NCI-H748 (cell line): ENCODE data around the gene ANKS1B.

Source experiments
- DNase-seq: peaks from one replicate; lab custom pipeline; 2025; ENCODE audit not compliant: unreplicated experiment; lab: John Stamatoyannopoulos, UW

Gene ANKS1B

DNA sequence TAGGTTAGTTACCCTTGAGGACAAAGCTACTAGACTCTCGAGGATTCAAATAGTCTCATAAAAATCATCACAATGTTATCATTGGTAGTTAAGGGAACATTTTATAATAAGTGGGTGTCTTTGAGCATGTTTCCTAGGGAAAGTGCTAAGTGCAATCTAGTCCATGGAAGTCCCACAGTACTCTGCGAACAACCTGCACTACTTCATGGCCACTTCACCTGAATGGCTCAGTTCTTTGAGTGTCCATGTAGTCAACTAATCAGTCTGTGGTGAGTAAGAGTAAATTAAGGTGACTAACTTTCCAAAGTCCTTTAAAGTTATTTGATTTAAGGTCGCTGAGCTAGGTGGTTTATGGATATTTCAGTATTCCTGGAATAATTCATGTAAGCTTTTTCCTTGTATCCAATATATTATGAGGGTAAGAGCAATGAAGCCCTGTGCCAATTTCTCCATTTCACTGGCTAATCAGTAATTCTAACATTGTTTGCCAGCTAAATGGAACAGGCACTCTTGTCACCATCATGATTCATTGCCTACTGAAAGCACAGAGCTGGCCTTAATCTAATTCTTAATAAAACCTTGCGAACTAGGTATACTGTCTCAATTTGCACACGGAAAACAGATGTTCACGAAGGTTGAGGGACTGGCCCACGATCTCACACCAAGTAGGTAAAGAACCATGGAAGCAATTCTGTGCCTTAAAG is 844.6 kb downstream of the ANKS1B start:
- no peak for DNase-seq

DNA sequence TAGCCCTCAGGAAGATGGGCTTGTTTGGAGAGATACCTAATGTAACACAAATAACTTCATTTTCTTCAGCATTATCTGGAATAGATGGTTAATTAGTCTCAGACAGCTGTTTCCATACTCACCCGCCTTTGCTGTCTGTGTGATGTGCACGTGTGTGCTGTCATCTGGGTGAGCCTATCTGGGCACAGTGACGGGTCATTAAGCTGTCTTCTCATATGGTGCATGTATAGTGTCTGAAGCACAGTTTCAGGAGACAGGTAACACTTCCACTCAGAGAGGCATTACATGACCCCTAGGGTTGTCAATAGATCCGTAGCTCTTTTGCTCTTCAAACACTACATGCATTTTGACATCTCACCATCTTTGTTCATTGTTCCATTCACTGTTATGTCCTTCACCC is 846.3 kb downstream of the ANKS1B start:
- DNase-seq = no peak

DNA sequence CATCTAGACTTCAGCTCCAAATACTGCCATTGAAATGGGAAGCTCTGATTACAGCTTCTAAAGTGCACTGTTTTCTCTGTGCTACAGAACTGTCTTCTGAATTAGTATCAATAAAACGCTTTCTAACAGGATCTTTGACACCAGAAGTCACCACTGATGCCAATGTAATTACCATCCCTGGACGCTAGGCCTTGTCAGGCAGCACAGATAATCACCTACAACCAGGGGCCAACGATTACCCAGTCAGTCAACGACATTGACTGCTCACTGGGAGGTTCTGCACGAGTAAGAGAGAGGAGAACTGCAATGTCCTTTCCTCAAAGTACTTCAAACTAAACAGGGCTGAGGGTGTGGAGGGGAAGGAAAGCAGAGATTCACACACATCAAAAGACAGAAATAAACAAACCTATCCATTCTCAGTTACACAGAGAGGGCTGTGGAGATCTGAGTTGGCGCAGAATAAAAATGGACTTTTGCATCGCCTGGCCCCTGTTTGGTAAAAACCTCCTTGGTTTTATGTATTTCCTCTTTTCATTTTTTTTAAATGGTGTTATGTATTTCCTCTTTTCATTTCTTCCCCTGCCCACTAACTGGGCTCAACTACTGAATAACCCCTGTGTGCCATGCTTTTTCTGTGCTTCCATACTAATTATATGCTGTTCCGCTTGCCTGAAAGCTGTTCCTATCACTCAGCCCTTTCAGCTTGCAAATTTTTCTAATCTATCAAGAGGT is 847.4 kb downstream of the ANKS1B start:
- no peak for DNase-seq

DNA sequence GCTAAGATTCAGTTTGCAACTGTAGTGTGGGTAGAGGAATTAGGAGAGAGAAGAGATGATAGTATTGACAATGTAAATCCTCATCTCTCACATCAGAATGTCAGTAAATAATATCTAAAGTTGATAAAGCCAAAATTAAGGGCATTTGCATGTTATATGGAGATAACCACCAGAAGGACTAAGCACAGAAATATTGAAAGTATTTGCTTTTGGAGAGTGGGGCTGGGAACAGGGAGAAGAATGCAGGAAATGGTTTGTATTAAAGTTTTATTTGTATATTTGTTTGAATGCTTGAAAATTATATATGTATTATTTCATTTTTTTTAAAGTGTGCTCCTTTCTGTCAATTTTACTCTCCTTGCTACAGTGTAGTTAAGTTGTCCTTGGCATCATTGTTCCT is 848.2 kb downstream of the ANKS1B start:
- DNase-seq = no peak

DNA sequence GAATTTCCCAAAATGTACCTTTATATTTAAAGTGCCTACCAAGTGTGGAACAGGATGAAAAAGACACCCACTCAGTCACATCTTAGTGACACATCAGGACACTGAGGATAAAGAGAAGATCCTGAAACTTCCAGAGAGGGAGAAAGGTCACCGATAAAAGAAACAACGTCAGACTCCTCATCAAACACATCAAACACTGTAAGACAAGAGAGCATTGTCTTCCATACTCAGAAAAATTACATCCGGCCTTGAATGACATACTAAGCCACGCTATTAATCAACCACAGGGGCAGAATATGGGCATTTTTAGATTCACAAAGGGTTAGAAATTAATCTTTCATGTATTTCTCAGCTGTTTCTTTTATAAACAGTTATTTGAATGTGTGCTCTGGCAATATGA is 849.4 kb downstream of the ANKS1B start:
- no peak for DNase-seq

DNA sequence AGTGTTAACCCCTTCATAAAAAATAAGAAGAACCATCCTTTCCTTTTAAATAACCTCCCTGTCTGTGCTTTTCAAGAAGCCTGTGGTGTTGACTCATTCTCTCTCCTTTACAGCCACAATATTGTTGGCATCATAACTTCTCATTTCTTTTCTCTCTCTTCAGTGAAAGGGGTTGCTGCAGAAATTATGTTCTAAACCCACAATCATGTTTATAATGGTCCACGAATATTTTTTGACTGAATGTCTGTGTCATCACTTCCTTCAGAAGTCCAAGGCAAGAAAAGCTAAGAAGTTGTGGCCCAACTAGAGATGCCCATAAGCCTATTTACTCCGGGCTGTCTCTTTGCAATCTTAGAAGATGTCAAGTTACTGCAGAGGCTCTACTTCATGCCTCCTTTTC is 851.3 kb downstream of the ANKS1B start:
- no peak for DNase-seq

DNA sequence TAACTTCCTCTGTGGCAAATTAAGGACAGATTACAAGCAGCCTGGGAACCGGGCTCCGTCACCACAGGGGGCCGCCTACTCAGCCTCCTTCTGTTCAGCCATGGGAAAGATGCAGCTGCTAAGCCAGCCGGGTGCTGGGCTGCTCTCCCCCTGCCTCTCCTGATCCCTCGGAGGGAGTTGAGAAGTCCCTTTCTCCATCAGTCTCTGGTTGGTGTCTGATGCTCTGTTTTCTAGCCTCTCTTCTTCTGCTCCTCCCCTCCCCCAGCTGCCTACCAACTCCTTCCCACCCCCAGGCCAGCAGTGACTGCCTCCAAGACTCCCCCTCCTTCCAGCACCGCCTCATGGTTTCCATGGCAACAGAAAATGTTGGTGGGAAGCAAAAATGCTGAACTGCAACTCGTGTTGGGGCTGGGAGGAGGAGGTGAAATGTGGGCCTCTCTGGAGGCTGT is 853.0 kb downstream of the ANKS1B start:
- peak; percentile 55 for DNase-seq

DNA sequence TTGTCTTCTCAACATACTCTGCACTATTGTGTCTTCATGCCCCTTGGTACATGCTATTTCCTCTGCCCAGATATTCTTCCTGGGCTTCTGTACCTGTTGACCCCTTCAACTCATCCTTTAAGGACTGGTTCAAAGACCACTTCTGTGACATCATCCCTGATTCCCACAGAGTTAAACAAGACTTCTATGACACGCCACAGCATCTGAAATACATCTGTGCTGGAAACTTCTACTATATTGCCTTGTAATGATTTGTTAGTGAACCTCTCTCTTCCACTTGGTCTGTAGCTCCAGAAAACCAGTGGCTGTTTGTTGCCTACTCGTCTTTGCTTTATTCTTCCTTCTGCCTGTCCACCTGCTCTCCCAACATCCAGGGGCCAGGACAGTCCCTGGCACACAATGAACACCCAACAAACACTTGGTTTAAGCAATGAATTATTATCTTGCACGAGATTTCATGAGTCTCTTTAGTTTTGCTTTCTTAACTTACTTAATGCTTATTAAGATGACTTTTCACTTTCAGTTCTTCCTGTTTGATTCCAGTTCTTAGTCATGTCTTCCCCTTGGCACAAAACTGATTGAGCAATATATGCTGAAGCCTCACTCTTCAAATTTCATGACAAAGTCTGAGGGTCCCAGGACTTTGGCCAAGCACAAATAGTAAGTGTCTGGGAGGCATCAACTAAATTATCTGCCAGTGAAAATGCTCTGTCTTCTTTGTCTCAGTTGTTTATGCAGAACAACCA is 853.8 kb downstream of the ANKS1B start:
- no peak for DNase-seq

DNA sequence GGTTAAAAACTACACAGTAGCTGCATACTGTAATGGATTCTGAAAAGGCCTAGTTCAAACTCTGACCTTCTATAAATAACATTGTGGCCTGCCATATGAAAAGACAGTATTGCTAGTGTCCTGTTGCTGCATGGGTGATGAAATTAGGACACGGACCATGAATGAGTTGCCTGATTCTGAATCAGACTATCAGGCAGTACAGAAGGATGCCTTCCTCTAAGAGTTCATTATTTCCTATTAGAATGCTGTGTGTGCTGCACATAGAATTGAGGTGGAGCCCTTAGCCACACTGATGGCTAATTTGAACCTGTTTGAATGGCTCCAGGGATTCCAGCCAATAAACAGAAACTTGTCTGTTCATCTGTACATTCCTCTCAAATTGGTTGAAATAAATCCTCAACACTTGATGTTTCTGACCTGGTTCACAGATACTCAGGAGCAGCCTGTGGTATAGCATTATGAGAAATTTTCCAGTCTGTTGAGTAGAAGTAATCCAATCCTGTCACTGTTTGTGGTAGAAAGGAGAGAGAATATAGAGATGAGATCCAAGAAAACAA is 856.4 kb downstream of the ANKS1B start:
- no peak for DNase-seq

DNA sequence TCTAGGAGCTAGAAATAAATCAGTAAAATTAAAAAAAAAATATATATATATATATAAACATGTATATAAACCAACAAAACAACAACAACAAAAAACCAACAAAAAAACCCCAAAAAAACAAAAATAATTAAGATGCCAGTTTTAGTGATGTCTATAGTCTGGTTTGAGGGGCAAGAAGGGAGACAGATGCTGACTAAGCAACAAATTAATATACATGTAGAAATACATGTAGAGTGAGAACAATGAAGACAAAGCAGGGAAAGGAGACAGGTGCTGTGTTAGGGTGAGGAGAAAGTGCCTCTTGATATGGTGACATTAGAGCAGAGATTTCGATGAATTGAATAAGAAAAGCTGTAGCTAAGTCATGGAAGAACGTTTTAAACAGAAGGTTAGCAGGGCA is 861.8 kb downstream of the ANKS1B start:
- no peak for DNase-seq

DNA sequence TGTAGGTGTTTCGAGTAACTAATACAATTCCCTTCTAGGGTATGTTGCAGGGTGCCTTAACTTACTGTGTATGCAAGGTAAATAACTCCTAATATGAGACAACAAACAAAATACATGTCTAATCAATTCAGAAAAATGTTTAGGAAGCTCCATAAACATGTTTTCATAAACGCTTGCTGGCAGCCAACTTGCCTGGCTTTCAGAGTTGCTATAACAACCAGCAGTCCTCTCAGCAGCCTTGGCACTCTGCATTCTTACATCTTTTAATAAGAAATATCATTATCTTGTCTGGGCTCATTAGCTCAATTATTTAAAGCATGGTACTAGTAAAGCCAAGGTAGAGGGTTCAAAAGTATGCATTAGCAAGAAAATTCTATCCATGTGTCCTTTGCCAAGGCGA is 862.2 kb downstream of the ANKS1B start:
- DNase-seq = no peak

DNA sequence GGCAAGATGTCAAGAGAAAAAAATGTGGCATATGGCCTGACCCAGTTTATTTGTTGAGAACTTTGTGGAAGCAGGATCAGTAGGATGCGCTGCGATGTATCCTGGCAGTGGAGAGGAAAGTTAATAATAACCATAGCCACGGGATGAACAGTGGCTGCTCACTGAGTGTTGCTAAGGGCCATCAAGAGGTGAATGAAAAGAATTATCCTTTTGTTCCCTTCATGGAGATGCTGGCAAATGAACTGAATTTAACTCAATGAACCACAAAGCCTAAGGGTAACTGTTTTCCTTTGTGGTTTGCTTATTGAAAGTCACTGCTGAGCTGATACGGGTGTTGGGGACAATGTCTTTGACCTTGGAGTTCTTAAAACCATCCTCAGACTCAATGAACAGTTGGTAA is 863.2 kb downstream of the ANKS1B start:
- DNase-seq = peak; percentile 18

DNA sequence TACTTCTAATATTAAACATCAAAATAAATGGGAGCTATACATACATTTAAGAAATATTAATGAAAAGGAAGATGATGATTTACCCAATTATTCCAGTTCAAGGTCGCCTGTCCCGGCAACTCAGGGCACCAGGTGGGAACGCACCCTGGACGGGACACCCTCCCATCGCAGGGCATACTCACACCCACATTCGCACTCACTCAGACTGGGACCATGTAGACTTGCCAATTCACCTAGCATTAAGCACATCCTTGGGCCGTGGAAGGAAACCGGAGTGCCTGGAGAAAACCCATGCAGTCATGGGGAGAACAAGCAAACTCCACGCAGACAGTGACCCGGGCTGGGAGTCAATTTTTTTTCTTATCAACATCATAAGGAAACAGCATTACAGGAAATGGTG is 864.8 kb downstream of the ANKS1B start:
- DNase-seq = no peak

DNA sequence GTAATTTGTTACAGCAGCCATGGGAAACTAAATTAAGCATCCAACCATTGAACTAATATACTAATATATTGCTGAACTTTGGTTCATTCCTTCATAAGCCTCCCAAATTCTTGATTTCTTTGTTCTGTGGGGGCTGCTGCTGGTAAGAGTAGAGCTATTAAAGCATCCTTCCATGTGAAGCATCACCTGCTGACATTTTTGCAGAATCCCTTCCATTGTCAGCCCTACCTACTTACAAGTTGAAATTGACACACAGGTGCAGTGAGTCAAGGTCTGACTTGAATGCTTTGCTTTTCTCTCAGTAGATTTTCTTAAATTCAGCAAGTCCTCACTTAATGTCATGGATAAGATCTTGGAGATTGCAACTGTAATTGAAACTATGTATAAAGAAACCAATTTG is 865.3 kb downstream of the ANKS1B start:
- no peak for DNase-seq

DNA sequence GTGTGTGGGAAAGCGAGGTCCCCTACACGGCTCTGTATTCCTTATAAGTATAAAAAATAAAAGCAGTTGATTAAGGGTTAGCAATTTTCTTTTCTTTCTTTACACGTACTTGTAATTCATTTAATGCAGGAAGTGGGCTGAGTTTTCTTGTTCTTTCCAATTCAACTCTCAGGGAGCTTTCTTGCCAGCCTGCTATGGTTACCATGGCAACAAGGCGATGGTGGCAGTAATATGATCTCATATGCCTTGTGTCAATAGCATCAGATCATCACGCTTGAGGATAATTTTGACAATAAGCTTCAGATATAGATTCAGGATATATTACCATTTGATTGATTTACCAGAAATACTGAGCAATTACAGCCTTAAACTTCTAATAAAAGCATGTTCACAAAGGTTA is 873.1 kb downstream of the ANKS1B start:
- peak; percentile 91 for DNase-seq

DNA sequence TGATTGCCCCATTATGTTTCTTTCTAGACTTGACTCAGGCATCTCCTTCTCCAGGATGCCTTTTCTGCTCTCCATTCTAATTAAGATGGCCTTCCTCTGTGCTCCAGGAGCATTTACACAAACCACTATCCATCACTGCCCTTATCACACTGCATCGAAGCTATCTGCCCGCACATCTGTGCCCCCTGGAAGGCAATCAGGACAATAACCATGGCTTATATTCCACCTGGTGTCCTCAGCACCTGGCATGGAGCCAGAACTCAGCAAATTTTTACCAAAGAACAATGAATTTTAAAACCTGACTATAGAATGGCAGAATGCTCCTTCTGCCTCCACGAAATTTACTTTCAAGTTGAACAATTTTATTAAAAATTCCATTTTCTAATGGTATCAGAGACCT is 873.9 kb downstream of the ANKS1B start:
- peak; percentile 87 for DNase-seq

DNA sequence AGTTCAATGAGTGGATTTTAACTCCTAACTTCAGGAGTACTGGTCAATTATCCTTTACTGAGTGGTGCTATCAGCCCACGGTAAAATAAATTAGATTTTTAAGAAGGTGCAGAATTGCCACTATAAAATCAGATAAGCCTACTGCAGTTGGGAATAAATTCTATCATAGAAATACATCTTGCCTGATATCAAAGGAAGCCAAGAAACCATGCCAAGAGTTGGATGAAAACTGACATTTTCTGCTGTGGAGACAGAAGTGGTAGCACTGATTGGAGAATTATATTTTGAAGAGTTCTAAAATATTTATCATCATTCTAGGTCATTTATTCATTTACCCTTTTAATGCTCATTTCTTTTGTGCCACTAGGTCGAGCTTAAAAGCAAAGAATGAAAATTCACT is 874.5 kb downstream of the ANKS1B start:
- DNase-seq = no peak

DNA sequence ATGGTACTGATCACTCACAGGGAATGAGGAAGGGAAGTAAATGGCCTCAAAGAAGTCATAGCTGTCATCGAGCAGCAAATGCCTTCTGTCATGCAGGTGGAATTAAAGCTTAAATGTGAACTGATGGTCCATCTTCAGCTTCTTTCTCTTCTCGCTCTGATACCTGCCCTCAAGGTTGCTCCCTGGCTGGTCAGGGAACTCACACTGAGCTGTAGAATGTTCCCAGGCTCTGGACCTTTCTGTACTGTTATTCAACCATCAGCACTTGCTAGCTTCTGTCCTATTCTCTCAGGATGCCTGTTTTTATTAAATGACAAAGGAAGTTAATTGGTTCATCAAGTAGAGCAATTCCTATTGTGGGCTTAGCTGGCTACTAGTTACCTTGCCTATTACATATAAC is 875.8 kb downstream of the ANKS1B start:
- no peak for DNase-seq

DNA sequence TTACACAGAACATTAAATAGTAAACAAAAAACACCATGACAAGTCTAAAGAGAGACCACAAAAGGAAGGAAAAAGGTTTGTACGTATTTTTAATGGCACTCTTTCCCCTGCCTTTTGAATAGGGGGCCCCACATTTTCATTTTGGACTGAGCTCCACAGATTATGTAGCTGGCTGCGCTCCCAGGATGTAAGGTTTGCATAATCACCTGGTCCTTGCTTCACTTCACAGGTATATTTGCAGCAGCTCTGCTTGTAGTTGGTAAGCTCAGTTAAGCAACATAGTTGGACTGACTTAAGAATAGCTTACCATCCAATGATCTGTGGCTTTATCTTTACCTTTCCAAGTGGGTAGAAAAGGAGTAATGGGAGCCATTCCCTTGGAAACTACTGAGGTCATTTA is 885.0 kb downstream of the ANKS1B start:
- no peak for DNase-seq

DNA sequence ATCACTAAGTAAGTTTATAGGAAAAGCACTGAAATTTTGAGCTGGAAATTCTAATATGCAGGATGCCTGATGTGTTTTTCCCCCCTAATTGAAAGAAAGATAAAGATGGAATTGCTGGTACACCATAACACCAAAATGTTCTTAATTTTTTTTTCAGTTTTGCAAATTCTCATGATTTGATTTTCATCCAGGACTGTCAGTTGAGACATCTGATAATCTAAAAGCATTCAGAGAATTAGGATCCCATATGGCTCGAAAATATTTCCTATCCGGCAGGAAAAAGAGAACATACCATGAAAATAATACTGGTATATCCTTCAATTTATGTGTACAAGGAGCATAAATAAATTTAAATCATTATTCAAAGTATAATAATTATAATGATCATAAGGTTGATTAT is 887.6 kb downstream of the ANKS1B start:
- DNase-seq = no peak

DNA sequence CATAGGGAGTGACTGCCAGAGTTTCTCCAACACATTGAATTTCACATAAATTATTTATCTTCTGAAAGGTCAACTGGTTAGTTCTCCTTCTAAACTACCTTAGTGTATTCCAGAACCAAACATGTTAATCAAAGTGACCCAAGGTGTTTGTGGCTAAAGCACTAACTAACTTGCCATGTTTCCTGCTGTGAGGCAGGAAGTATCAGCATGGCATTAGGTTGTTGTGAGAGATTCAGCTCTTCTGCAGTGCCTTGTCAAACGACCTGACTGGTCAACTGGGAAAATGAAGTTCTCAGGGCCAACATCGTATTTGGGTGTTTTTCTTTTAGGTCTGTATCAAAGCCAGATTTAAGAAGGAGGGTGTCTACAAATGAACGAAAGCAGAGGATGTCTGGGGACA is 891.6 kb downstream of the ANKS1B start:
- no peak for DNase-seq
